GM12892 (cell line): ENCODE data around the gene RPL35A.

Experiments used
- POLR2A ChIP-seq: IDR thresholded peaks from 2 replicates; pipeline ENCODE4 v1.6.1; 2011; ENCODE audit warnings: low read depth, low read length, control low read depth
- POLR2AphosphoS5 ChIP-seq: IDR thresholded peaks from 2 replicates; pipeline ENCODE4 v1.6.1; 2011; ENCODE audit warnings: low read depth, low read length, control low read depth
- TAF1 ChIP-seq: IDR thresholded peaks from 2 replicates; pipeline ENCODE4 v1.6.1; 2011; ENCODE audit warnings: low read depth, mild to moderate bottlenecking, control low read depth, low read length, borderline replicate concordance

DNA sequence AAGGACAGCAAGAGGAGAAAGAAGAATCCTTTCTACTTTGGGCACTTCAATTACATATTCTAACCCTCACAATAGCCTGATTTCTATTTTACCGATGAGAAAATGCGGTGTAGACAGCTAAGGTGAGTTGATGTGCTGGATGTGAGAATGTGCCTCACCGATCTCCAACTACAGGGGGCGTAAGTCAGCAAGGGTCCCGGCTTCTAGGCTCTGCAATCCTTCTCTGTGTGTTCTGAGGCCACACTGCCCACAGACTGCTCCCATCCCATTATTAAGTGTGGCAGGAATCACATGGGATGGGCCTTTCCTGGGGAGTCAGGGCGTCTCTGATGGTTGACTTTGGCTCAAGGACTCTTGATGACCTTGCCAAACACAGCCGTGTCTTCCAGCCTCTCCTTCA lies 23.6 kb upstream of the RPL35A start:
- TF ChIP-seq POLR2A = no peak
- no peak for TF ChIP-seq POLR2AphosphoS5
- no peak for TF ChIP-seq TAF1
